ENCODE measurements around the gene PFKFB3. TPM values are rescaled to one million over a fixed set of nuclear protein-coding genes. Genes with fewer than 3 reads are reported as not detected.

The PFKFB3 gene
- total and polyA plus RNA-seq, 7 donors = 10.2 to 33.2 (median 28.0) TPM

DNA sequence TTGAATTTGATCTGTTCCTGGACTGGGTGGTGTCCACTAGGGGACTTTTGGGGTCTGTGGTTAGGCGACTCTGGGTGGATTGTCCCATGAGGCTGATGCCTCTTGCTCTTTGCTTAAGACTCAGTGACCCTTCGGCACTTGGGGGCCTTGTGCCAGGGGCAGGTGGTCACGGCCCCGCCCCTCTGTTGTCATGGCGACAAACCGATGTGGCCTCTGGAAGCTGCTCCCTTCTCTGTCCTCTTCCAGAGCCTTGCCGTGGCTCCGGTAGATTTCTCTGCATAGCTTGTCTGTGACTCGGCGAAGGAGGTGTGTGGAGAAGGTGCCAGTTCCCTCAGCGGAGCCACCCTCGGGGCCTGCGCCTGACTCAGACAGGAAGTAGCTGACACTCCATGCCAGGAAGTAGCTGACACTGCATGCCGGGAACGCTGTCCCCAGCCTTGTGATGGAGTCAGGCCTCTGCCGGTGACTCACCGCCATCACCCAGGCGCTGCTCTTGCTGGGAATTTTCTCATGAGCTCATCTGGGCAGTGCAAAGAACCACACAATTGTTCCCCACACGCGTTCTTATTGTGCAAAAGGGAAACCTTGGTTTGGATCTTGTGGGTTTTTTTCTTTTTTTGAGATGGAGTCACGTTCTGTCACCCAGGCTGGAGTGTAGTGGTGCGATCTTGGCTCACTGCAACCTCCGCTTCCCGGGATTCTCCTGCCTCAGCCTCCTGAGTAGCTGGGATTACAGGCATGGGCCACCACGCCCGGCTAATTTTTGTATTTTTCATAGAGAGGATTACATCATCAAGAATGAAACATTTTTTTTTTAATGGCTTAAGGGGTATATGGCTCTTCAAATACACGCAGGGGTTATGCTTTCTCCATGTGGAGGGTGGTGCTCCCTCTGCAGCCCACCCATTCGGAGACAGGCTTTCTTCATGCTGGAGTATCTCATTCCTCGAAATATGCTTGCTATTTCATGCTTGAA is 72.6 kb downstream of the PFKFB3 start:
- Histone ChIP-seq H3K9me3 (no peaks in the 10 kb centered on the region), H3K27me3 (no peaks in the 10 kb centered on the region), H3K4me3 (no peak overlapping the region), H3K4me1 (peaks cover 0 to 13% (median 3%) of the 10 kb centered on the region in 4 donors), H3K27ac (peak overlapping the region; percentile 32 to 71 (median 62)), H3K36me3 (no peaks in the 10 kb centered on the region)
- intact Hi-C loops (cut with DNase I) = no loop called here
- TF ChIP-seq EP300 (IDR thresholded peaks at IDR 0.05) (peak in 1 of 4 donors; percentile 96), POLR2A (IDR thresholded peaks at IDR 0.05) (no peak), POLR2AphosphoS5 (IDR thresholded peaks at IDR 0.05) (peak; percentile 29 to 95 (median 54))
- TF ChIP-seq, protein P1, sequence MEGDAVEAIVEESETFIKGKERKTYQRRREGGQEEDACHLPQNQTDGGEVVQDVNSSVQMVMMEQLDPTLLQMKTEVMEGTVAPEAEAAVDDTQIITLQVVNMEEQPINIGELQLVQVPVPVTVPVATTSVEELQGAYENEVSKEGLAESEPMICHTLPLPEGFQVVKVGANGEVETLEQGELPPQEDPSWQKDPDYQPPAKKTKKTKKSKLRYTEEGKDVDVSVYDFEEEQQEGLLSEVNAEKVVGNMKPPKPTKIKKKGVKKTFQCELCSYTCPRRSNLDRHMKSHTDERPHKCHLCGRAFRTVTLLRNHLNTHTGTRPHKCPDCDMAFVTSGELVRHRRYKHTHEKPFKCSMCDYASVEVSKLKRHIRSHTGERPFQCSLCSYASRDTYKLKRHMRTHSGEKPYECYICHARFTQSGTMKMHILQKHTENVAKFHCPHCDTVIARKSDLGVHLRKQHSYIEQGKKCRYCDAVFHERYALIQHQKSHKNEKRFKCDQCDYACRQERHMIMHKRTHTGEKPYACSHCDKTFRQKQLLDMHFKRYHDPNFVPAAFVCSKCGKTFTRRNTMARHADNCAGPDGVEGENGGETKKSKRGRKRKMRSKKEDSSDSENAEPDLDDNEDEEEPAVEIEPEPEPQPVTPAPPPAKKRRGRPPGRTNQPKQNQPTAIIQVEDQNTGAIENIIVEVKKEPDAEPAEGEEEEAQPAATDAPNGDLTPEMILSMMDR (IDR thresholded peaks at IDR 0.05) = no peak
- 57 to 78% methylated on average over 29 of the region's 29 CpGs for WGBS, 2 donors
- peak; percentile 94 for DNase-seq

- no peak for TF ChIP-seq POLR2A (IDR thresholded peaks at IDR 0.05)
- no peak for TF ChIP-seq EP300 (IDR thresholded peaks at IDR 0.05)
- TF ChIP-seq POLR2AphosphoS5 (IDR thresholded peaks at IDR 0.05) = no peak
- no peaks in the 10 kb centered on the region for H3K27me3 ChIP-seq
- peak overlapping the region in 1 of 4 donors; percentile 64 for H3K27ac ChIP-seq
- intact Hi-C loops (cut with DNase I) = no loop called here
- H3K4me3 ChIP-seq = no peak overlapping the region
- WGBS, 2 donors = 81 to 86% methylated on average over 2 of the region's 2 CpGs
- no peaks in the 10 kb centered on the region for H3K36me3 ChIP-seq
- H3K4me1 ChIP-seq = peaks cover 0 to 13% (median 3%) of the 10 kb centered on the region in 4 donors
- H3K9me3 ChIP-seq = no peaks in the 10 kb centered on the region
- no peak for DNase-seq
These were observed 73.6 kb downstream of the PFKFB3 start for GRCh38 chr10:6276356-6276755.

DNA sequence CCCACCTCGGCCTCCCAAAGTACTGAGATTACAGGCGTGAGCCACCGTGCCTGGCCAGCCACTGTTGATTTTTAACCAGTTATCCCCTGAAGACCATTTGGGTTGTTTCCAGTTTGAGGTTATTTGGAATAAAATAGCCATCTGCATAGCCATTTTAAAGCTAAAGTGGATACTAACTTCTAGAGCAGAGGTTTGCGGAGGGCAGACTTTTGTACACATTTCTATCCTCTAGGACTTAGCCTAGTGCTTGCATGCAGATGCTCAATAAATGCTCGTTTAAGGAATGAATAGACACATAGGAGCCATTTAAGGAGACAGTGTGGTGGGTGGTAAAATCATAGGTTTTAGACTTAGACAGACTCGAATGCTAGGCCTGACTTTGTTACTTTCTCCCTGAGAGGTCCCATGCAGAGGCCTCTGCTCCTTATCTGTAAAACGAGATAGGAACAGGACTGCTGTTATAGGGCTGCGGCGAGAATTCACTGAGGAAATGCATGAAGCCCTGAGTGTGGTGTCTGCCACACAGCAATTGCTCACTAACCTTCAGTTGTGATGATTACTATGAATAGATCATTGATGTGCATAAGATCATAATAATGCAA is 75.9 kb downstream of the PFKFB3 start:
- no peaks in the 10 kb centered on the region for H3K9me3 ChIP-seq
- intact Hi-C loops (cut with DNase I) = no loop called here
- H3K4me3 ChIP-seq = no peak overlapping the region
- no peaks in the 10 kb centered on the region for H3K27me3 ChIP-seq
- no peaks in the 10 kb centered on the region for H3K36me3 ChIP-seq
- no peak overlapping the region for H3K27ac ChIP-seq
- 87 to 91% methylated on average over 9 of the region's 9 CpGs for WGBS, 2 donors
- no peak for DNase-seq
- peaks cover 0 to 7% (median 3%) of the 10 kb centered on the region in 4 donors for H3K4me1 ChIP-seq
- TF ChIP-seq EP300 (IDR thresholded peaks at IDR 0.05) = no peak
- TF ChIP-seq POLR2A (IDR thresholded peaks at IDR 0.05) = no peak
- TF ChIP-seq, protein P1 (IDR thresholded peaks at IDR 0.05) = no peak
- TF ChIP-seq POLR2AphosphoS5 (IDR thresholded peaks at IDR 0.05) = no peak

DNA sequence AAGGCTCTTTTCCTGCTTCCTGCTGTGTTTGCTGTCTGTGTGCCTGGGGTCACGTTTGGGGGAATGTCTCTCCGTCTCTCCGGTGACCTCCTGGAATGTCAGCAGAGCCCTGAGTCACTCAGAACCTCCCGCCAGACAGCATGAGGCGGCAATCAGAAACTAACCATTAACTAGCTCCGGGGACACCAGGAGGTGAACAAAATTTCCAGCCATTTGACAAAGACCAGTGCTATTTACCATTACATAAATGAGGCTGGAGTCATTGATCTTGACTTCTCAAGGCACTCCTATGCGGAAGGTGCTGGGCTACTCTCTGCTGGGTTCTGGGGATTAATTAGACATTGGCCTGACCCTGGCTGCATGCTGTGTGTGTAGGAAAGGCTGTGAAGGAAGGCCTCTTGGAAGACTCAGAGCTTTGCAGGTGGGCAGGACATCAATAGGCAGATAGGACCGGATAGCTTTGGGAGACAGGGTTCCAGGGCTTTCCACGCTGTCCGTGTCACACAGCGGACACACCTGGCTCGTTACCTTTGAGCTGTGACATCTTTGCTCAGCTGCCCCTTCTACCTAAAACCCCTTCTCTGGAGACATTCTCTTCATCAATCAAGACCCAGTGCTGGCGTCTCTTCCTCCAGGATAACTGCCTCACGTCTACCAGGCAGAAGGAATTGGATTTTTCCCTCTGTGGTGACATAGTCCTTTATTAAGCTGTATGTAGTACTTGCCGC is 77.0 kb downstream of the PFKFB3 start:
- TF ChIP-seq, protein P1 (IDR thresholded peaks at IDR 0.05) = no peak
- no peak for DNase-seq
- peaks cover 0 to 5% (median 0%) of the 10 kb centered on the region in 4 donors for H3K4me1 ChIP-seq
- 56 to 79% methylated on average over 15 of the region's 15 CpGs for WGBS, 2 donors
- no peak overlapping the region for H3K4me3 ChIP-seq
- H3K27ac ChIP-seq = no peak overlapping the region
- H3K27me3 ChIP-seq = no peaks in the 10 kb centered on the region
- H3K9me3 ChIP-seq = no peaks in the 10 kb centered on the region
- no peaks in the 10 kb centered on the region for H3K36me3 ChIP-seq
- intact Hi-C loops (cut with DNase I) = no loop called here

DNA sequence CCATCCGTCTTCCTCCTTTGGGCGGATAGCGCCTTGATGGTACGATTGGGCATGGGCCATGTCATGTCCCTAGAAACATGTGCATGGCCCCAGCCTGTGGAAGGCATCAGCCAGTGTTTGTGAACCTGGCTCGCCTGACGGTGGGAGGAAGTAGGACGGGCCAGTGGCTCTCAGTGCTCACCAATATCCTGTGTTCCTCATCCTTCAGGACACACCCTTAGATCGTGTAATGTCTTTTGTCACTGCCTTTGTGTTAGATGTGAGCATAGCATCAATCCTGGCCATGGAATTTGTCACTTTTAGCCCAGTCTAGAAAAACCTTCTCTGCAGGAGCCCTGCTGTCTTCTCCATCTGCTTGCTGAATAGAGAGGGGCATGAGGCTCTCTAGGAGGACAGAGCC is 77.6 kb downstream of the PFKFB3 start:
- DNase-seq = no peak
- no peak for TF ChIP-seq POLR2AphosphoS5 (IDR thresholded peaks at IDR 0.05)
- TF ChIP-seq POLR2A (IDR thresholded peaks at IDR 0.05) = no peak
- TF ChIP-seq, protein P1 (IDR thresholded peaks at IDR 0.05) = no peak
- no peak for TF ChIP-seq EP300 (IDR thresholded peaks at IDR 0.05)
- 77 to 84% methylated on average over 8 of the region's 8 CpGs for WGBS, 2 donors
- no peaks in the 10 kb centered on the region for H3K36me3 ChIP-seq
- no peak overlapping the region for H3K27ac ChIP-seq
- no peaks in the 10 kb centered on the region for H3K4me1 ChIP-seq
- H3K9me3 ChIP-seq = no peaks in the 10 kb centered on the region
- no peaks in the 10 kb centered on the region for H3K27me3 ChIP-seq
- no peak overlapping the region for H3K4me3 ChIP-seq
- intact Hi-C loops (cut with DNase I) = no loop called here

Measured in sigmoid colon (tissue), 7 donors.